ENCODE results near the gene SMIM33. TPM values are rescaled to one million over a fixed set of nuclear protein-coding genes. Genes with fewer than 3 reads are reported as not detected.

Gene SMIM33
- polyA plus RNA-seq, 1 of the 3 experiments (the other 2 are of a cell fraction): not detected

- TF ChIP-seq ZBTB33 (IDR thresholded peaks at IDR 0.05; ENCODE audit: borderline replicate concordance, low read depth) (no peak), NFIC (IDR thresholded peaks at IDR 0.05; ENCODE audit: borderline replicate concordance) (peak; percentile 54; the same call in 1 of the 2 replicates), ELF1 (IDR thresholded peaks at IDR 0.05) (no peak), TAF1 (IDR thresholded peaks at IDR 0.05; ENCODE audit: borderline replicate concordance, low read depth, low read length) (no peak), MXI1 (IDR thresholded peaks at IDR 0.05; ENCODE audit: low read depth, low read length) (no peak), JUND (IDR thresholded peaks at IDR 0.05) (0 out of 2 replicates have a peak, but pooled peaks have one; percentile 11), SIN3A (IDR thresholded peaks at IDR 0.05; ENCODE audit: borderline replicate concordance, low read depth, low read length) (no peak), SMC3 (IDR thresholded peaks at IDR 0.05; ENCODE audit: low read depth, low read length) (no peak), NRF1 (IDR thresholded peaks at IDR 0.05; ENCODE audit: low read depth, low read length) (no peak)
These were observed 24.0 kb downstream of the SMIM33 start (continued) for GRCh38 chr5:139494832-139495231.

GRCh38 chr5:139495638-139496435, 25.0 kb downstream of the SMIM33 start:
- Histone ChIP-seq H3K4me1 (ENCODE audit: control insufficient read depth in 1 of 2, insufficient read depth in 2 of 2, low read depth in 1 of 2, low read length in 1 of 2) (peaks cover 2 to 27% of the 10 kb centered on the region in 2 experiments; a peak in 3 of 4 replicates), H3K9me3 (no peaks in the 10 kb centered on the region), H3K36me3 (replicated peaks in 1 of 2; ENCODE audit: control insufficient read depth in 1 of 2, insufficient read depth in 2 of 2, low read length in 1 of 2) (no peaks in the 10 kb centered on the region), H3K4me2 (peak overlapping the region; percentile 70), H3F3A (replicated peaks; ENCODE audit: insufficient read depth) (peaks cover 44% of the 10 kb centered on the region), H2AFZ (ENCODE audit: low read depth) (peak overlapping the region; percentile 54; the same call in 1 of the 2 replicates), H4K20me1 (ENCODE audit: insufficient read depth) (no peaks in the 10 kb centered on the region), H3K4me3 (ENCODE audit: low read depth in 2 of 2, low read length in 1 of 2) (no peak overlapping the region), H3K9me2 (no peaks in the 10 kb centered on the region), H3K9ac (no peak overlapping the region; the same call in 1 of the 2 replicates), H3K27ac (ENCODE audit: low read depth in 2 of 2, low read length in 1 of 2) (peak overlapping the region; percentile 4 to 84; a peak in 3 of 4 replicates), H3K27me3 (ENCODE audit: insufficient read depth) (no peaks in the 10 kb centered on the region), H3K79me2 (ENCODE audit: insufficient read depth) (no peaks in the 10 kb centered on the region)
- DNase-seq: no peak
- CTCF ChIA-PET: interaction anchor here (1.0 to 2.5 kb wide), 4 partner anchors 14 to 74 kb away, joined by 3 to 11 read pairs (median 3); partner anchors contain the start of gene STING1
- 93% methylated on average over 3 of the region's 3 CpGs for WGBS (ENCODE audit: low lambda C conversion rate)
- POLR2A ChIA-PET: no interaction called here
- TF ChIP-seq NFIC (IDR thresholded peaks at IDR 0.05; ENCODE audit: borderline replicate concordance): peak; percentile 24; the same call in 1 of the 2 replicates
- TF ChIP-seq PBX3 (IDR thresholded peaks at IDR 0.05): peak; percentile 39; the same call in 1 of the 2 replicates
- TF ChIP-seq RCOR1 (IDR thresholded peaks at IDR 0.05; ENCODE audit: low read length): no peak
- peak; percentile 69 for TF ChIP-seq FOSL2 (IDR thresholded peaks at IDR 0.05; ENCODE audit: borderline replicate concordance, low read depth)
- no peak for TF ChIP-seq GABPA (IDR thresholded peaks at IDR 0.05; ENCODE audit: low read depth)
- peak; percentile 21; the same call in 1 of the 2 replicates for TF ChIP-seq JUND (IDR thresholded peaks at IDR 0.05)
- peak in 1 of 2 experiments; percentile 20; a peak in 1 of 4 replicates for TF ChIP-seq EP300 (IDR thresholded peaks at IDR 0.05; ENCODE audit: borderline replicate concordance in 1 of 2, low read depth in 1 of 2, low read length in 1 of 2)
- no peak for TF ChIP-seq IRF3 (IDR thresholded peaks at IDR 0.05; ENCODE audit: low read depth, low read length)
- TF ChIP-seq TCF12 (IDR thresholded peaks at IDR 0.05): peak; percentile 37; the same call in 1 of the 2 replicates
